ENCODE results near the gene POM121L2. TPM values are rescaled to one million over a fixed set of nuclear protein-coding genes. Genes with fewer than 3 reads are reported as not detected.

Gene POM121L2
- total and polyA plus RNA-seq, 2 of the 13 experiments (the other 11 are each of a cell fraction or from before 2014, with no cell fraction given), result not detected

- TF ChIP-seq ZNF784 (CRISPR knock-in tag; IDR thresholded peaks at IDR 0.05; ENCODE audit: borderline replicate concordance) (no peak), HIC2 (CRISPR knock-in tag; IDR thresholded peaks at IDR 0.05; ENCODE audit: low read depth) (no peak)
Observed at GRCh38 chr6:27290850-27291208, 21.2 kb downstream of the POM121L2 start (continued).

- peak overlapping the region; percentile 57 for H3K4me2 ChIP-seq (ENCODE audit: low read depth, low read length)
- in situ Hi-C loops (cut with HindIII; ENCODE audit: extremely low pct_ligation_motif_present, low pct_unique_long_range_greater_than_20kb), result no loop called here
- H4K20me1 ChIP-seq (ENCODE audit: insufficient read depth, low read length), result no peaks in the 10 kb centered on the region
- peaks cover 55% of the 10 kb centered on the region for H3K4me1 ChIP-seq (ENCODE audit: insufficient read depth, low read length)
- no peak overlapping the region for H3K9ac ChIP-seq (ENCODE audit: insufficient read depth, low read depth, low read length)
- ATAC-seq (no peak), DNase-seq (ENCODE audit: low spot score) (peak; percentile 34), FAIRE-seq (no peak)
- ChIA-PET POLR2A (no interaction called here), CTCF (ENCODE audit: low intra/inter-chr PET ratio, low total read pairs) (no interaction called here)
- peak overlapping the region in 1 of 3 experiments; percentile 27; a peak in 1 of 6 replicates for H3K4me3 ChIP-seq (replicated peaks in 1 of 3; ENCODE audit: insufficient read depth in 1 of 3, low read depth in 2 of 3, low read length in 3 of 3)
- H2AFZ ChIP-seq (ENCODE audit: low read length), result no peak overlapping the region
- H3K27ac ChIP-seq (ENCODE audit: extremely low read length, insufficient read depth, low read length), result no peak overlapping the region
- H3K79me2 ChIP-seq (ENCODE audit: insufficient read depth, low read length), result no peaks in the 10 kb centered on the region
- peaks cover 8 to 62% of the 10 kb centered on the region in 2 experiments for H3K27me3 ChIP-seq (ENCODE audit: control insufficient read depth in 1 of 2, insufficient read depth in 2 of 2, low read length in 2 of 2)
- BruUV-seq (replicated peaks), result no TSS peak
- intact Hi-C loops (cut with micrococcal nuclease; ENCODE audit: unreplicated experiment), result no loop called here
- H3K9me3 ChIP-seq (ENCODE audit: low read length), result no peaks in the 10 kb centered on the region
- 15% methylated on average over 25 of the region's 25 CpGs for WGBS (ENCODE audit: low lambda C conversion rate)
- no peaks in the 10 kb centered on the region for H3K36me3 ChIP-seq (replicated peaks in 1 of 2; ENCODE audit: control insufficient read depth in 1 of 2, insufficient read depth in 2 of 2, low read length in 2 of 2)
- TF ChIP-seq SP5 (CRISPR knock-in tag; IDR thresholded peaks at IDR 0.05; ENCODE audit: borderline replicate concordance, low read depth) (no peak), ZNF629 (CRISPR knock-in tag; conservative IDR thresholded peaks at IDR 0.05) (0 out of 2 replicates have a peak, but pooled peaks have one; percentile 20), ZNF343 (CRISPR knock-in tag; IDR thresholded peaks at IDR 0.05) (no peak), CBX2 (IDR thresholded peaks at IDR 0.05; ENCODE audit: low read depth, low read length) (0 out of 2 replicates have a peak, but pooled peaks have one; percentile 76), CBX2 (CRISPR knock-in tag; IDR thresholded peaks at IDR 0.05; ENCODE audit: low read depth) (no peak), HMGXB4 (CRISPR knock-in tag; IDR thresholded peaks at IDR 0.05; ENCODE audit: borderline replicate concordance in 1 of 2, low read depth in 1 of 2) (peak; percentile 24 to 74; a peak in 2 of 4 replicates), ZNF800 (CRISPR knock-in tag; IDR thresholded peaks at IDR 0.05) (0 out of 2 replicates have a peak, but pooled peaks have one; percentile 23), UBTF (CRISPR knock-in tag; IDR thresholded peaks at IDR 0.05) (0 out of 2 replicates have a peak, but pooled peaks have one; percentile 21)
Observed at GRCh38 chr6:27290065-27290849, 21.8 kb downstream of the POM121L2 start.

Measured in HepG2 (cell line).